ENCODE data around the gene CCDC192. TPM values are rescaled to one million over a fixed set of nuclear protein-coding genes. Genes with fewer than 3 reads are reported as not detected.

Gene CCDC192
- total and polyA plus RNA-seq, 2 experiments from 2014 or later, result 0.92 TPM; not detected in 1

DNA sequence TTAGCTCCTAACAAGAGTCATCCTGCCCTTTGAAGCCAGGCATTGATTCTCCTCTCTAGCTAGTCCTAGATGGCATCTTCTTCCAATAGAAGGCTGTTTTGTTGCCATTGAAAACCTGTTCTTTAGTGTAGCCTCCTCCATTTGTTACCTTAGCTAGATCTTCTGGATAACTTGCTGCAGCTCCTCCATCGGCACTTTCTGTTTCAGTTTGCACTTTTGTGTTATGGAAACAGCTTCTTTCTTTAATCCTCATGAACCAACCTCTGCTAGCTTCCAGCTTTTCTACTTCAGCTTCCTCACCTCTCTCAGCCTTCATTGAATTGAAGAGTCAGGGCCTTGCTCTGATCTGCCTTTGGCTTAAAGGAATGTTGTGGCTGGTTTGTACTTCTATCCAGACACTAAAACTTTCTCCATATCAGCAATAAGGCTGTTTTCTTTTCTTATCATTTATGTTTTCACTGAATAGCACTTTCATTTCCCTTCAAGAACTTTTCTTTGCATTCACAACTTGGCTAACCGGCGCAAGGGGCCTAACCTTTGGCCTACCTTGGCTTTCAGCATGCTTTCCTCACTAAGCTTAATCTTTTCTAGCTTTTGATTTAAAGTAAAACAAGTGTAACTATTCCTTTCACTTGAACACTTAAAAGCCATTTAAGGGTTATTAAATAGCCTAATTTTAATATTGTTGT, 213.8 kb downstream of the CCDC192 start:
- H3K27me3 ChIP-seq, result no peaks in the 10 kb centered on the region
- H3K4me3 ChIP-seq, result no peak overlapping the region
- TF ChIP-seq, protein P1, sequence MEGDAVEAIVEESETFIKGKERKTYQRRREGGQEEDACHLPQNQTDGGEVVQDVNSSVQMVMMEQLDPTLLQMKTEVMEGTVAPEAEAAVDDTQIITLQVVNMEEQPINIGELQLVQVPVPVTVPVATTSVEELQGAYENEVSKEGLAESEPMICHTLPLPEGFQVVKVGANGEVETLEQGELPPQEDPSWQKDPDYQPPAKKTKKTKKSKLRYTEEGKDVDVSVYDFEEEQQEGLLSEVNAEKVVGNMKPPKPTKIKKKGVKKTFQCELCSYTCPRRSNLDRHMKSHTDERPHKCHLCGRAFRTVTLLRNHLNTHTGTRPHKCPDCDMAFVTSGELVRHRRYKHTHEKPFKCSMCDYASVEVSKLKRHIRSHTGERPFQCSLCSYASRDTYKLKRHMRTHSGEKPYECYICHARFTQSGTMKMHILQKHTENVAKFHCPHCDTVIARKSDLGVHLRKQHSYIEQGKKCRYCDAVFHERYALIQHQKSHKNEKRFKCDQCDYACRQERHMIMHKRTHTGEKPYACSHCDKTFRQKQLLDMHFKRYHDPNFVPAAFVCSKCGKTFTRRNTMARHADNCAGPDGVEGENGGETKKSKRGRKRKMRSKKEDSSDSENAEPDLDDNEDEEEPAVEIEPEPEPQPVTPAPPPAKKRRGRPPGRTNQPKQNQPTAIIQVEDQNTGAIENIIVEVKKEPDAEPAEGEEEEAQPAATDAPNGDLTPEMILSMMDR (IDR thresholded peaks at IDR 0.05; ENCODE audit: low read depth, low read length), result no peak
- no peaks in the 10 kb centered on the region for H3K4me1 ChIP-seq (ENCODE audit: low read depth)
- H3K27ac ChIP-seq, result no peak overlapping the region
- H3K9me3 ChIP-seq (ENCODE audit: low read depth), result no peaks in the 10 kb centered on the region
- H3K36me3 ChIP-seq, result no peaks in the 10 kb centered on the region
- DNase-seq (ENCODE audit: low read depth in 1 of 2, low spot score in 1 of 2), result peak in 1 of 2 donors; percentile 17

DNA sequence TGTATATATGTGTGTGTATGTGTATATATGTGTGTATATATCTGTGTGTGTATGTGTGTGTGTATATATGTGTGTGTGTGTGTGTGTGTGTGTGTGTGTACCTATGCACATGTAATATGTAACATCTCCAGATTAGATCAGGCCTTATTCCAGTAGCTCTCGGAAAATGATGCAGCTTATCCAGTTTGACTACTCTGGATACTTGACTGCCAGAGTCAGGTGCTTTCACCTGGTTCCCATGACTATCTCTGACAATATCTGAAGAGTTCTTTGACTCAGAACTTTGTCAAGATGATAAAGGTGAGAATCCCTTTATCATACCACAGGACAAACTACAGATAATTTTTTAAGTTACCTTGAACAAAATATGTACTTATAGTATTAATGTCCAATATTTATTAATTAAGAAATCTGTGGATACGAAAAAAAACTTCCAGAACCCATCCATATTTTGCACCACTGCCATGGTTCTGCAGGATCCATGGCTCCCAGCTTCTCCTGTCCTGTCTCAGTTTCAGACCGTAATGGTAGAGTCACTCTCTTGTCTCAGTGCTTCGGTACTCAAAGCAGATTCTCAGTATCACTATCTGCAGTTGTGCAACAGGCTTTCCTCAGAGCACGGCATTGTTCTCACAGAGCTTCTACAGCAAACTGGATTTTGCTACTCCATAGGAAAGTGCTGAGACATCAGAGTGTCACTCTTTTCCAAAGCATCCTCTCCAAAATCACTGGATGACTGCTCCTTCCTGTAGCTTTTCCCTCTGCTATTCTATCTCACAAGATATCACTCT, 216.0 kb downstream of the CCDC192 start:
- Histone ChIP-seq H3K27ac (no peak overlapping the region), H3K27me3 (no peaks in the 10 kb centered on the region), H3K4me1 (ENCODE audit: low read depth) (no peaks in the 10 kb centered on the region), H3K4me3 (no peak overlapping the region), H3K36me3 (no peaks in the 10 kb centered on the region), H3K9me3 (ENCODE audit: low read depth) (no peaks in the 10 kb centered on the region)
- TF ChIP-seq, protein P1 (IDR thresholded peaks at IDR 0.05; ENCODE audit: low read depth, low read length), result no peak
- peak in 1 of 2 donors; percentile 48 for DNase-seq (ENCODE audit: low read depth in 1 of 2, low spot score in 1 of 2)

DNA sequence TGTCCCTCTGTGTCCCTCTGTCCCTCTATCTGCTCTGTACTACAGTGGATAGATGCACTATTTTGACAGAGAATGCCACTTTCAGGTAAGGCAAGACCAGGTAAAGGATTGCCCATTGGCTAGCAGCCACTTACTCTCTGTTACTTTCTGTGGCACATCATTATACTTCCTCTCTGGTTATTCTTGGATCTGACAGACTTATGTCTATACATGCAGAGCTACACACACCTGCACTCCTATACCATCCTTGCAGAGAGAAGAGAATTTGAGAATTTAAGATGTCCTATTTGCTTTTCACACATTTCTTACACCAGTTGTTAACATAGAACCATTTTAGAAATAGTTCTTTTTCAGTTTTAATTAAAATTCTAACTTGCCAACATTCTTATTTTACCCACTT, 216.6 kb downstream of the CCDC192 start:
- no peaks in the 10 kb centered on the region for H3K9me3 ChIP-seq (ENCODE audit: low read depth)

DNA sequence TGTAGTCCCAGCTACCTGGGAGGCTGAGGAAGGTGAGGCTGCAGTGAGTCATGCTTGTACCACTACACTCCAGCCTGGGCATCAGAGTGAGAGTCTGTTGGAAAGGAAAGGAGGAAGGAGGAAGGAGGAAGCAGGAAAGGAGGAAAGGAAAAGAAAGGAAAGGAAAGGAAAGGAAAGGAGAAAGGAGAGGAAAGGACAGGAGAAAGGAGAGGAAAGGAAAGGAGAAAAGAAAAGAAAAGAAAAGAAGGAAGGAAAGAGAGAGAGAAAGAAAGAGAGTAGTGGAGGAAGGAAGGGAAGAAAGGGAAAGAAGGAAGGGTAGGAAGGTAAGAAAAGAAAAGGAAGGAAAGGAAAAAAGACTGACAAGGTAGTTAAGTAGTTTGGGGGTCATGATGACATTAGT, 217.7 kb downstream of the CCDC192 start:
- TF ChIP-seq, protein P1 (IDR thresholded peaks at IDR 0.05; ENCODE audit: low read depth, low read length), result no peak
- no peak overlapping the region for H3K27ac ChIP-seq
- H3K4me3 ChIP-seq, result no peak overlapping the region
- no peaks in the 10 kb centered on the region for H3K4me1 ChIP-seq (ENCODE audit: low read depth)
- H3K36me3 ChIP-seq, result no peaks in the 10 kb centered on the region
- no peaks in the 10 kb centered on the region for H3K9me3 ChIP-seq (ENCODE audit: low read depth)
- H3K27me3 ChIP-seq, result no peaks in the 10 kb centered on the region
- DNase-seq (ENCODE audit: low read depth in 1 of 2, low spot score in 1 of 2), result no peak

More for the DNA sequence above, 216.6 kb downstream of the CCDC192 start:
- no peaks in the 10 kb centered on the region for H3K27me3 ChIP-seq
- H3K36me3 ChIP-seq, result no peaks in the 10 kb centered on the region
- TF ChIP-seq, protein P1 (IDR thresholded peaks at IDR 0.05; ENCODE audit: low read depth, low read length), result no peak
- no peak overlapping the region for H3K4me3 ChIP-seq
- H3K27ac ChIP-seq, result no peak overlapping the region
- DNase-seq (ENCODE audit: low read depth in 1 of 2, low spot score in 1 of 2), result no peak
- no peaks in the 10 kb centered on the region for H3K4me1 ChIP-seq (ENCODE audit: low read depth)

DNA sequence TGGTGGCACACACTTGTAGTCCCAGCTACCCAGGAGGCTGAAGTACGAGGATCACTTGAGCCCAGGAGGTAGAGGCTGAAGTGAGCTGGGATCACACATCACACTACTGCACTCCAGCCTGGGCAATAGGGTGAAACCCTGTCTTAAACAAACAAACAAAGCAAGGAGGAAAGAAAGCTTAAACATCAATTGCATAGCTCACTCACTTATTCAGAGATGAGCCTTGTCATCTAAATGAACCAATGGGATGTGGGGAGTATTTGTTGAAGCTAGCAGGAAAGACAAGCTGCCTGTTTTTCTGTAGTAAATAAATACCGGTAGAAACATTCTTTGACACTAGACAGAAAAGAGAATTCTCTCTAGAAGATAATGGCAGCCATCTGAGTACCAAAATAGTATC, 219.4 kb downstream of the CCDC192 start:
- no peaks in the 10 kb centered on the region for H3K4me1 ChIP-seq (ENCODE audit: low read depth)
- DNase-seq (ENCODE audit: low read depth in 1 of 2, low spot score in 1 of 2), result no peak
- no peaks in the 10 kb centered on the region for H3K9me3 ChIP-seq (ENCODE audit: low read depth)
- H3K4me3 ChIP-seq, result no peak overlapping the region
- H3K27ac ChIP-seq, result no peak overlapping the region
- H3K27me3 ChIP-seq, result no peaks in the 10 kb centered on the region
- no peaks in the 10 kb centered on the region for H3K36me3 ChIP-seq
- TF ChIP-seq, protein P1 (IDR thresholded peaks at IDR 0.05; ENCODE audit: low read depth, low read length), result no peak
